Measurements from ENCODE around the gene FSCN2.
"Not testable (repeated sequence)": the region's sequence is repeated elsewhere in the genome, so short reads cannot be mapped to it uniquely, and the experiment has no call there.

Gene FSCN2

GRCh38 chr17:81526662-81527571 lies 1.3 kb upstream of the FSCN2 start:
- no peak for DNase-seq

DNA sequence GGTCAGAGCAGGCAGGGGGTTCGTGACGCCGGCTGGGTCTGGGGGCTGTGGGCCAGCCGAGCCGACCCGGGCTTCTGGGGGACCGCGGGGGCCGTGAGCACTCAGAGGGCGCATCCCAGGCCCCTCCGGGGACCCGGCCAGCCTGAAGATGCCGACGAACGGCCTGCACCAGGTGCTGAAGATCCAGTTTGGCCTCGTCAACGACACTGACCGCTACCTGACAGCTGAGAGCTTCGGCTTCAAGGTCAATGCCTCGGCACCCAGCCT lies 140 bp downstream of the FSCN2 start:
- DNase-seq: no peak

DNA sequence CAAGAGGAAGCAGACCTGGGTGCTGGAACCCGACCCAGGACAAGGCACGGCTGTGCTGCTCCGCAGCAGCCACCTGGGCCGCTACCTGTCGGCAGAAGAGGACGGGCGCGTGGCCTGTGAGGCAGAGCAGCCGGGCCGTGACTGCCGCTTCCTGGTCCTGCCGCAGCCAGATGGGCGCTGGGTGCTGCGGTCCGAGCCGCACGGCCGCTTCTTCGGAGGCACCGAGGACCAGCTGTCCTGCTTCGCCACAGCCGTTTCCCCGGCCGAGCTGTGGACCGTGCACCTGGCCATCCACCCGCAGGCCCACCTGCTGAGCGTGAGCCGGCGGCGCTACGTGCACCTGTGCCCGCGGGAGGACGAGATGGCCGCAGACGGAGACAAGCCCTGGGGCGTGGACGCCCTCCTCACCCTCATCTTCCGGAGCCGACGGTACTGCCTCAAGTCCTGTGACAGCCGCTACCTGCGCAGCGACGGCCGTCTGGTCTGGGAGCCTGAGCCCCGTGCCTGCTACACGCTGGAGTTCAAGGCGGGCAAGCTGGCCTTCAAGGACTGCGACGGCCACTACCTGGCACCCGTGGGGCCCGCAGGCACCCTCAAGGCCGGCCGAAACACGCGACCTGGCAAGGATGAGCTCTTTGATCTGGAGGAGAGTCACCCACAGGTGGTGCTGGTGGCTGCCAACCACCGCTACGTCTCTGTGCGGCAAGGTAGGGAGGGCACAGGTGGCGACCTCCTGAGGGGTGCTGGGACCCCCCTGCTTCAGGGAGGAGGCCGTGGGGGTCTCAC lies 667 bp downstream of the FSCN2 start:
- no peak for DNase-seq

DNA sequence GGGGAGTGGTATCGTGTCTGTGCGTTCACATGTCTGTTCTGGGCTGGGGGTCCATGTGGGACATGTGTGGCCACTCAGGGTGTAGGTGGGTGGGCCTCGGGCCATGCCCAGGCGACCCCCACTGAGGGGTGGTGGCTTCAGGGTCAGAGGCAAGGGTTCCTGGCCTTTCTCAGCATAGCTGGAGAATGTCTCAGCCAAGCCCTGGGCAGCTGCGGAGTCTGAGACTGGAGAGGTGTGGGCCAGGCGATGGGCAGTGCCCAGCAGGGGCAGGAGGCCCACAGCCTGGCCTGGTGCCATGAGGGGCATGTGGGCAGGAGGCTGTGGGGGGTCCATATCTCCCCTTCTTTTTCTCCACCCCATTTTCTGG lies 1.2 kb downstream of the FSCN2 start:
- no peak for DNase-seq

DNA sequence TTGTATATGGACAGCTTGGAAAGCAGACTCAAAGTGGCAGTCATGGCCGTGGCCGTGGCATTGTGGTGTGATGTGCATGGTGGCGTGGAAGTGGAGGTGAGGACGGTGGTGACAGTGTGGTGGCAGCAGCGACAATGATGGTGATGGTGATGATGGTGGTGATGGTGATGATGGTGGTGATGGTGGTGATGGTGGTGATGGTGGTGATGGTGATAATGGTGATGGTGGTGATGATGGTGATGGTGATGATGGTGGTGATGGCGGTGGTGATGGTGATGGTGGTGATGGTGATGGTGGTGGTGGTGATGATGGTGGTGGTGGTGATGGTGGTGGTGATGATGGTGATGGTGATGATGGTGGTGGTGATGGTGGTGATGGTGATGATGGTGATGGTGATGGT lies 2.8 kb downstream of the FSCN2 start:
- DNase-seq: not testable (repeated sequence)

DNA sequence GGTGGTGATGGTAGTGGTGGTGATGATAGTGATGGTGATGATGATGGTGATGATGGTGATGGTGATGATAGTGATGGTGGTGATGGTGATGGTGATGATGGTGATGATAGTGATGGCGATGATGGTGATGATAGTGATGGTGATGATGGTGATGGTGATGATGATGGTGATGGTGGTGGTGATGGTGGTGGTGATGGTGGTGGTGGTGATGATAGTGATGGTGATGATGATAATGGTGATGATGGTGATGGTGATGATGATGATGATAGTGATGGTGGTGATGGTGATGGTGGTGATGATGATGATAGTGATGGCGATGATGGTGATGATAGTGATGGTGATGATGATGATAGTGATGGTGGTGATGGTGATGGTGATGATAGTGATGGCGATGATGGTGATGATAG lies 3.8 kb downstream of the FSCN2 start:
- DNase-seq: not testable (repeated sequence)

- no peak for DNase-seq
Measured at GRCh38 chr17:81532490-81533287, 4.5 kb downstream of the FSCN2 start.

DNA sequence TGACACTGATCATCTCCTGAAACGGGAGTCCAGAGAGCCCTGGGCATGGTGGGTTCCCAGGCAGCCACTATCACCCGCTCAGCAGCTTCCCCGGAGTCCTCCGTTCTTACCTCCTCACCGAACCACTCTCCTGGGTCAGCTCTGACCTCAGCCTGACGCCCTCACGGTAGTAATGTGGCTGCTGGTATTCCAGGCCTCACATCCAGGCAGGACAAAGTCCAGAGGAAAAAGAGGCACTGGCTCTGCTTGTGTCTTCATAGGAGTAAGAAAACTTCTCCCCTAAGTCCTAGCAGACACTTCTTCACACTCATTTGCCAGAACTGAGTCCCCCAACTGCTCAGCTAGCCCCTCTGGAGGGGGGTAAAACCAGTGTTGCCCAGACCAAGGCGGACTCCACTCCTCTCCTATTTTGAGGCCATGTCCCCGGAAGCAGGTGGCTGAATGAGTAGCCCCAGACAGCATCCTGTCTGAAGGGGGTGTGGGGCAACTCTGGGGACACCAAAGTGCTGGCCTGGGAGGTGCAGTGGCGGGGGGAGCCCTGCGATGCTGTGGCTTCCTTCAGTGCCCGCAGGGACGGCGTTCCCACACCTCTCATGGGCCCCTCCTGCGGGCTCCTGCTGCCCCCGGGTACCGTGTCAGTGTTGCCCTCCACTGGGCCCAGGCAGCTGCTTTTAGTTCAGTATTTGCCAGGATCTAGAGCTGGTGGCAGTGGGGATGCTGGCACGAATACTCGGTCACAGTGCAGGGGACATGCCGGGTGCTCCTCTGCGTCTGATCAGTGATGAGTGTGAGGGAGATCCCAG lies 5.4 kb downstream of the FSCN2 start:
- DNase-seq: no peak

DNA sequence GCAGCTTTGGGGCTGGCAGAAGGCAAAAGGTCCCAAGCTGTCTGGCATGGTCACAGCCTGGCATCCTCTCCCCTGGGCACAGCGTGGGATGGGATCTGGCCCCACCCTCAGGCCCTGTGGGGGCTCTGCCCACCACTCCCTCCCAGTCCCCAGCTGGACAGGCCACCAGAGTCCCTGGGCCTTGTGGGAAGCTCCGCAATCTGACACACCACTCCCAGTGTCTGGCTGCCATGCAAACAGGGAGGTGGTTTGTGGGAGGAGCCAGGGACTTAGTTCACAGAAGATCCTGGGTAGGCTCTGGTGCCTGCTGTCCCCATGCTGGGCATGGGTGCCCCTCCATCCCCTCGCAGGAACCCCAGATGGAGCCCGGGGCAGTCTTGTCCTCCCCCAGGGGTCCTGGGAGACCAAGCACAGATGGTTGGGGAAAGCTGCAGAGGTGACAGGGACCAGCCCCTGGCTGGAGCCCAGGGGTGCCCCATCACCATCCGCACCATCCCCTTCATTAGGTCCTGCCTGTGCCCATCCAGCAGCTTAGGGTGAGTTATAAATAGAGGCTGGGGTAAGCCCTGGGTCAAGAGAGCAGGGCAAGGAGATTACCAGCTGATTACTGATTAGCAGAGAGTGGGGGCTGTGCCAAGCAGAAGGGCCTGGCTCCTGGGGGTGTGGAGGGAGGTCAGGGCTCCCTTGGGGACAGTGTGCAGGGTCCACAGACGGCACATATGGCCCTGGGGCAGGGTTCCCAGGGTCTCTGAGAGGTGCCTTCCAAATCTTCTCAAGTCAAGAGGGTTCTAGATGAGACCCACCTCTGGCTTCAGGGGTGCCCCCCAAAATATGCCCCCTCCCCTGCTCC lies 6.2 kb downstream of the FSCN2 start:
- no peak for DNase-seq

DNA sequence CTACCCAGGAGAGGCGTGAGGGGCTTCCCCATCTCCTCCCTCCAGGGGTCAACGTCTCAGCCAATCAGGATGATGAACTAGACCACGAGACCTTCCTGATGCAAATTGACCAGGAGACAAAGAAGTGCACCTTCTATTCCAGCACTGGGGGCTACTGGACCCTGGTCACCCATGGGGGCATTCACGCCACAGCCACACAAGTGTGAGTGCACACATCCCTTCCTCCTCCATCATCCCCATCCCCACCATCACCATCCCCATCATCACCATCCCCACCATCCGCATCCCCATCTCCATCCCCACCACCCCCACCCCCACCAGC lies 6.8 kb downstream of the FSCN2 start:
- no peak for DNase-seq

- DNase-seq: no peak
Measured at GRCh38 chr17:81535480-81536298, 7.5 kb downstream of the FSCN2 start.

DNA sequence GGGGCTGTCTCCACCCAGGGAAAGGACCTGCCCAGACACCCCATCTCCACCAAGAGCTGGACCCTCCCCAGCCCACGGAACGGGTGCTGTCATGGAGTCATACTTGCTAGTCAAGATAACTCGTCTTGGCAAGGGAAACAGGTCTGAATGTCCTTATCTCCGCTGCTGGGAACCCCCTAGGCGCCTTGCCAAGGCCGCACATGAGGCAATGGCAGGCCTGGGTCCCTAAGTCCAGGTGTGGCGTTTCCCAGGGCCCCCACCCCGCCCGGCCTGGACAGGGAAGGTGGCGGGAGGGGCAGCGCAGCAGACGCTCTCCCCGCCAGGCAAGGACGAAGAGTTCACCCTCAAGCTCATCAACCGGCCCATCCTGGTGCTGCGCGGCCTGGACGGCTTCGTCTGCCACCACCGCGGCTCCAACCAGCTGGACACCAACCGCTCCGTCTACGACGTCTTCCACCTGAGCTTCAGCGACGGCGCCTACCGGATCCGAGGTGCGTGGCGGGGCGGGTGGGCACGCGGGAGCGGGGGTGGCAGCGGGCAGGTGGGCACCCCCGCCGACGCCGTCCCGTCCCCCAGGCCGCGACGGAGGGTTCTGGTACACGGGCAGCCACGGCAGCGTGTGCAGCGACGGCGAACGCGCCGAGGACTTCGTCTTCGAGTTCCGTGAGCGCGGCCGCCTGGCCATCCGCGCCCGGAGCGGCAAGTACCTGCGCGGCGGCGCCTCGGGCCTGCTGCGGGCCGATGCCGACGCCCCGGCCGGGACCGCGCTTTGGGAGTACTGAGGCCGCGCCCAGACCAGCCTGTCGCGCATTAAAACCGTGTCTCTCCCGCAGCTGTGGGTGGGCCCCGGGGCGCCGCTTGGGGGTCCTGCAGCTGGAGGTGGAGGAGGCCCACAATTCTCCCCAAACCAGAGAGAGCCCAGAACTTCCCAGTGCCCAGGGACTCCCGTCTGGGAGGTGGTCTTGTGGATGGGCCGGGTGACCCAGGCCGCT lies 8.4 kb downstream of the FSCN2 start:
- DNase-seq: peak; percentile 52

DNA sequence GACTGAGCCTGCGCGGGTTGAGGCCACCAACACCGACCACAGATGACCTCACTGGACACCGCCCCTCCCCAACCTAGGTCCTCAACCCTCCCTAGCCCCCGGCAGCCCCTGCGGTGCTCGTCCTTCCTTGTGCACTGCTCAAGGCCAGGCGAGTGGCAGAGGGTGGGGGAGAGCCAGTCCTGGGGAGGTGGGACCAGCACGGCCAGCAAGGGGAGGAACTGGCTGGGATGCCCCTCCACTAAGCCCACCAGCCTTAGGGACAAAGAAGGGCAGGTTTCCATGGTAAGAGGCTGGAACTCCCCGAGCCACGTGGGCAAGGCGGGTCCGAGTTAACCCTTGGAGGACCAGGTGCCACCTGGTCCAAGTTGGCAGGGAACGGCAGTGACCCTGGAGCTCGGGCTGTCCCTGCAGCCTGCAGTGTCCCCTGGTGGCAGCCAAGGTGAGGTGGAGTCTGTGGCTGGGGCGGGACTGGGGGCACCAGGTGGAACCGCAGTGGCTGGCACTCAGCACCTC lies 9.2 kb downstream of the FSCN2 start:
- DNase-seq: peak; percentile 90

- peak; percentile 87 for DNase-seq
Measured at GRCh38 chr17:81537856-81538555, 9.8 kb downstream of the FSCN2 start.

GRCh38 chr17:81538651-81539570 lies 10.7 kb downstream of the FSCN2 start:
- peak; percentile 94 for DNase-seq

GRCh38 chr17:81539571-81539900 lies 11.4 kb downstream of the FSCN2 start:
- peak; percentile 57 for DNase-seq

DNA sequence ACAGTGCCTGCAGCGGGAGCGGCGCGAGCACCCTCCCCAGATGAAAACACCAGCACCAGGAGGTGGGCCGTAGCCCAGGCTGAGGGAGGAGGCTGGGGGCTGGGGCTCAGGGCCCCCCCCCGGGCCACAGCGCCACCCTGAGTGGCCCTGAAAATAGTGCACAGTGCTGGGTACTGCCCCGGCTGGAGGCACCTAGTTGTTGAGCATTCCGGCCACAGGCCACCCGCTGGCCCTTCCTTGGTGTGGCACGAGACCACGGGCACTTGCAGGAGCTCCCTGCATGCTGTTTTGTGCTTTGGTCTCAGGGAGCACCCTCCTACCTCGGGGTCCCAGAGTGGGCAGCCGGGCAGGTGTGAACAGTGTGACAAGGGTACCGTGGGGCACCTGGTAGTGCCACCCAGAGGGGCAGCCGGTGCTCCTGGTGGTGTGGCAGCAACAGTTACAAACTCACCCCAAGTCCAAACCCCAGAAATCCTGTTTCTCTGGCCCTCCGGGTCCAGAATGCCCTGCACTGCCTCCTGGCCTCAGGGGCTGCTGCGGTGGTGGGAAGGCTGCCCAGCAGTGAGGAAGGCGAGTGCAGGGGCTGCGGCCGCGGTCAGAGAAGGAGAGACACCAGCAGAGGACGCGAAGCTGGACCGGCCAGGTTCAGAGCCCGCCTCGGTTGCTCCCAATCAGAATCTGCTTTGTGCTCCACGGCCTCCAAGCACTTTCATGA lies 11.9 kb downstream of the FSCN2 start:
- DNase-seq: no peak
